Ishikawa (cell line): ENCODE measurements around the gene THAP3.

Source experiments
- CREB1 ChIP-seq: IDR thresholded peaks from 2 replicates; pipeline ENCODE4 v1.6.1; 2012; ENCODE audit warnings: low read depth
- EGR1 ChIP-seq: IDR thresholded peaks from 2 replicates; pipeline ENCODE4 v1.6.1; 2012
- EP300 ChIP-seq: IDR thresholded peaks from 2 replicates; pipeline ENCODE4 v1.6.1; 2012; ENCODE audit warnings: borderline replicate concordance
- FOXM1 ChIP-seq: IDR thresholded peaks from 2 replicates; pipeline ENCODE4 v1.6.1; 2012; ENCODE audit warnings: low read depth, borderline replicate concordance
- TEAD4 ChIP-seq: IDR thresholded peaks from 2 replicates; pipeline ENCODE4 v1.6.1; 2012
- TF ChIP-seq, protein P1 (sequence below): IDR thresholded peaks from 2 replicates; pipeline ENCODE4 v1.6.1; 2012; ENCODE audit warnings: low read depth, mild to moderate bottlenecking
- TF ChIP-seq, protein P2 (sequence below): IDR thresholded peaks from 2 replicates; pipeline ENCODE4 v1.6.1; 2012
- TF ChIP-seq, protein P3 (sequence below): IDR thresholded peaks from 2 replicates; pipeline ENCODE4 v1.6.1; 2012

DNA sequence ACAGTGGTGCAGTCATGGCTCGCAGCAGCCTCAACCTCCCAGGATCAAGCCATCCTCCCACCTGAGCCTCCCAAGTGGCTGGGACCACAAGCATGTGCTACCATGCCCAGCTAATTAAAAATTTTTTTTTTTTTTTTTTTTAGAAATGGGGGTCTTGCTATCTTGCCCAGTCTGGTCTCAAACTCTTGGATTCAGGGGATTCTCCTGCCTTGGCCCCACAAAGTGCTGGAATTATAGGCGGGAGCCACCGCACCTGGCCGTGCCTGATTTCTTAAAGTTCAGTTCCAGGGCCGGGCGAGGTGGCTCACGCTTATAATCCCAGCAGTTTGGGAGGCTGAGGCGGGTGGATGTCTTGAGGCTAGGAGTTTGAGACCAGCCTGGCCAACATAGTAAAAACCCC, 6.4 kb downstream of the THAP3 start:
- TF ChIP-seq EP300 (no peak), EGR1 (no peak), FOXM1 (no peak), TEAD4 (no peak), CREB1 (no peak)
- TF ChIP-seq, protein P1, sequence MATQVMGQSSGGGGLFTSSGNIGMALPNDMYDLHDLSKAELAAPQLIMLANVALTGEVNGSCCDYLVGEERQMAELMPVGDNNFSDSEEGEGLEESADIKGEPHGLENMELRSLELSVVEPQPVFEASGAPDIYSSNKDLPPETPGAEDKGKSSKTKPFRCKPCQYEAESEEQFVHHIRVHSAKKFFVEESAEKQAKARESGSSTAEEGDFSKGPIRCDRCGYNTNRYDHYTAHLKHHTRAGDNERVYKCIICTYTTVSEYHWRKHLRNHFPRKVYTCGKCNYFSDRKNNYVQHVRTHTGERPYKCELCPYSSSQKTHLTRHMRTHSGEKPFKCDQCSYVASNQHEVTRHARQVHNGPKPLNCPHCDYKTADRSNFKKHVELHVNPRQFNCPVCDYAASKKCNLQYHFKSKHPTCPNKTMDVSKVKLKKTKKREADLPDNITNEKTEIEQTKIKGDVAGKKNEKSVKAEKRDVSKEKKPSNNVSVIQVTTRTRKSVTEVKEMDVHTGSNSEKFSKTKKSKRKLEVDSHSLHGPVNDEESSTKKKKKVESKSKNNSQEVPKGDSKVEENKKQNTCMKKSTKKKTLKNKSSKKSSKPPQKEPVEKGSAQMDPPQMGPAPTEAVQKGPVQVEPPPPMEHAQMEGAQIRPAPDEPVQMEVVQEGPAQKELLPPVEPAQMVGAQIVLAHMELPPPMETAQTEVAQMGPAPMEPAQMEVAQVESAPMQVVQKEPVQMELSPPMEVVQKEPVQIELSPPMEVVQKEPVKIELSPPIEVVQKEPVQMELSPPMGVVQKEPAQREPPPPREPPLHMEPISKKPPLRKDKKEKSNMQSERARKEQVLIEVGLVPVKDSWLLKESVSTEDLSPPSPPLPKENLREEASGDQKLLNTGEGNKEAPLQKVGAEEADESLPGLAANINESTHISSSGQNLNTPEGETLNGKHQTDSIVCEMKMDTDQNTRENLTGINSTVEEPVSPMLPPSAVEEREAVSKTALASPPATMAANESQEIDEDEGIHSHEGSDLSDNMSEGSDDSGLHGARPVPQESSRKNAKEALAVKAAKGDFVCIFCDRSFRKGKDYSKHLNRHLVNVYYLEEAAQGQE = no peak
- TF ChIP-seq, protein P2, sequence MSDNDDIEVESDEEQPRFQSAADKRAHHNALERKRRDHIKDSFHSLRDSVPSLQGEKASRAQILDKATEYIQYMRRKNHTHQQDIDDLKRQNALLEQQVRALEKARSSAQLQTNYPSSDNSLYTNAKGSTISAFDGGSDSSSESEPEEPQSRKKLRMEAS = no peak
- TF ChIP-seq, protein P3, sequence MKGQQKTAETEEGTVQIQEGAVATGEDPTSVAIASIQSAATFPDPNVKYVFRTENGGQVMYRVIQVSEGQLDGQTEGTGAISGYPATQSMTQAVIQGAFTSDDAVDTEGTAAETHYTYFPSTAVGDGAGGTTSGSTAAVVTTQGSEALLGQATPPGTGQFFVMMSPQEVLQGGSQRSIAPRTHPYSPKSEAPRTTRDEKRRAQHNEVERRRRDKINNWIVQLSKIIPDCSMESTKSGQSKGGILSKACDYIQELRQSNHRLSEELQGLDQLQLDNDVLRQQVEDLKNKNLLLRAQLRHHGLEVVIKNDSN = no peak
